Dendritic cell treated with granulocyte-macrophage colony-stimulating factor and Interleukin-4, amounts not matched to agents 40 ng/mL and 50 ng/mL, for 4 days (primary cell): ENCODE measurements around the gene MFSD12.
"Not testable (repeated sequence)": the region's sequence is repeated elsewhere in the genome, so short reads cannot be mapped to it uniquely, and the experiment has no call there.

Experiments used
- H3K27ac Mint-ChIP-seq: one replicate; pipeline ENCODE4 v1.8.0; 2022; ENCODE audit warnings: mild to moderate bottlenecking, mixed read lengths
- H3K27me3 Mint-ChIP-seq: one replicate; pipeline ENCODE4 v1.8.0; 2022; ENCODE audit warnings: mild to moderate bottlenecking, mixed read lengths
- H3K36me3 Mint-ChIP-seq: one replicate; pipeline ENCODE4 v1.8.0; 2022; ENCODE audit warnings: low read depth, mixed read lengths
- H3K4me1 Mint-ChIP-seq: one replicate; pipeline ENCODE4 v1.8.0; 2022; ENCODE audit warnings: low read depth, mixed read lengths
- H3K4me3 Mint-ChIP-seq: one replicate; pipeline ENCODE4 v1.8.0; 2022; ENCODE audit warnings: mild to moderate bottlenecking, moderate library complexity, mixed read lengths
- H3K9me3 Mint-ChIP-seq: one replicate; pipeline ENCODE4 v1.8.0; 2022; ENCODE audit warnings: mixed read lengths
- intact Hi-C: fragments of 100-400 bp; cut with micrococcal nuclease; formaldehyde crosslinking; loops from one replicate; pipeline ENCODE4 v1.15.0; 2022

The MFSD12 gene

DNA sequence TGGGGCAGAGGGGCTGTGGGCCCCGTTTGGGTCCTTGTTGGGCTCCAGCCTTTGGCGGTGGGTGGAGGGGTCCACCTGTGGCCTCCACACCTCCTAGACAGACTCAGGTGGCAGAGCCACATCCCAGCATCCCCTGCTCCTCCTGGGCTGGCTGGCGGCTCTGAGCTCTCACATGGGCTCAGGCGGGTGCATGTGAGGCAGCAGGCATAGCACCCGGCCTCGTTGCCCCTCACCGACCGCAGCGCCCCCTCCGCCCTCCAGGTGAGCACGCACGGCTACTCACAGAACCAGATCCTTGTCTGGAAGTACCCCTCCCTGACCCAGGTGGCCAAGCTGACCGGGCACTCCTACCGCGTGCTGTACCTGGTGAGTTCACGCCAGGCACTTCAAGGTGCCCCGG is 24.4 kb downstream of the MFSD12 start:
- Mint-ChIP-seq H3K4me3 (no peak overlapping the region), H3K36me3 (peaks cover 11% of the 10 kb centered on the region), H3K4me1 (peaks cover 13% of the 10 kb centered on the region), H3K27ac (no peak overlapping the region), H3K9me3 (no peaks in the 10 kb centered on the region), H3K27me3 (no peaks in the 10 kb centered on the region)
- intact Hi-C loops, result no loop called here

DNA sequence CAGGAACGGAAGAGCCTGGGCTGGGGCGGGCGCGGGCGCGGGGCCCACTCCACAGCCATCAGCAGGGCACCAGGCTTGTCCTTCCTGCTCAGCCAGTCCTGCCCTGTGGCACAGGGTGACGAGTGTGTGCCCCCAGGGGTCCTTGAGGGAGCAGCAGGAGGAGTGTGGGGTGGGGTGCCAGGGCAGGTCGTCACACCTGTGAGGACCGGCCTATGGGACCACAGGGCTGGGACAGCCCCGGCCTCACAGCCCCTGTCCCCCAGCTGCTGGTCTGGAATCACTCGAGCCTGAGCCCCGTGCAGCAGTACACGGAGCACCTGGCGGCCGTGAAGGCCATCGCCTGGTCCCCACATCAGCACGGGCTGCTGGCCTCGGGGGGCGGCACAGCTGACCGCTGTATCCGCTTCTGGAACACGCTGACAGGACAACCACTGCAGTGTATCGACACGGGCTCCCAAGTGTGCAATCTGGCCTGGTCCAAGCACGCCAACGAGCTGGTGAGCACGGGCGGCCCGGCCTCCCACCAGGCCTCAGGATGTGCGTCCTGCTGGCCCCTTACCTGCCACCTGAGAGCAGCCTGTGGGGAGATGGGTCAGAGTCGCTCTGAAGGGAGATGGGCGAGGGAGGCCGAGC is 25.1 kb downstream of the MFSD12 start:
- no peaks in the 10 kb centered on the region for H3K27me3 Mint-ChIP-seq
- peaks cover 3% of the 10 kb centered on the region for H3K36me3 Mint-ChIP-seq
- H3K9me3 Mint-ChIP-seq, result no peaks in the 10 kb centered on the region
- peaks cover 6% of the 10 kb centered on the region for H3K4me1 Mint-ChIP-seq
- no peak overlapping the region for H3K27ac Mint-ChIP-seq
- no peak overlapping the region for H3K4me3 Mint-ChIP-seq
- intact Hi-C loops, result no loop called here

DNA sequence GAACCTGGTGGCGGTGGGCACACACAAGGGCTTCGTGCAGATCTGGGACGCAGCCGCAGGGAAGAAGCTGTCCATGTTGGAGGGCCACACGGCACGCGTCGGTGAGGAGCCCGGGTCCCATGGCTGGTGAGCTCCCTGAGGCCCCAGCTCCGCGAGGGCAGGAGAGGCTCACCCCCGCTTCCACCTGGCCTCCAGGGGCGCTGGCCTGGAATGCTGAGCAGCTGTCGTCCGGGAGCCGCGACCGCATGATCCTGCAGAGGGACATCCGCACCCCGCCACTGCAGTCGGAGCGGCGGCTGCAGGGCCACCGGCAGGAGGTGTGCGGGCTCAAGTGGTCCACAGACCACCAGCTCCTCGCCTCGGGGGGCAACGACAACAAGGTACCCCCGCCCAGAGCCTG is 25.7 kb downstream of the MFSD12 start:
- no peak overlapping the region for H3K4me3 Mint-ChIP-seq
- no peaks in the 10 kb centered on the region for H3K36me3 Mint-ChIP-seq
- no peaks in the 10 kb centered on the region for H3K27me3 Mint-ChIP-seq
- H3K4me1 Mint-ChIP-seq, result peaks cover under 1% of the 10 kb centered on the region
- intact Hi-C loops, result no loop called here
- H3K27ac Mint-ChIP-seq, result no peak overlapping the region
- H3K9me3 Mint-ChIP-seq, result no peaks in the 10 kb centered on the region

DNA sequence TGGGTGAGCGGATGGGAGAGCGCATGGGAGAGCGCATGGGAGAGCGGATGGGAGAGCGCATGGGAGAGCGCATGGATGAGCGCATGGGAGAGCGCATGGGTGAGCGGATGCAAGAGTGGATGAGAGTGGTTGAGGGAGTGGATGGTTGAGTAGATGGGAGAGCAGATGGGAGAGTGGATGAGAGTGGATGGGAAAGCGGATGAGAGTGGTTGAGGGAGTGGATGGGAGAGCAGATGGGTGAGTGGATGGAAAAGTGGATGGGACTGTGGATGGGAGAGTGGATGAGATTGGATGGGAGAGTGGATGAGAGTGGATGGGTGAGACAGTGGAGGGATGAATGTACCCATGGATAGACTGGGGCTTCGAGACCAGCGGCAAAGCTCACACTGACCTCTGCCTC is 27.0 kb downstream of the MFSD12 start:
- no peak overlapping the region for H3K4me3 Mint-ChIP-seq
- H3K27me3 Mint-ChIP-seq, result no peaks in the 10 kb centered on the region
- intact Hi-C loops, result no loop called here
- no peak overlapping the region for H3K27ac Mint-ChIP-seq
- no peaks in the 10 kb centered on the region for H3K36me3 Mint-ChIP-seq
- H3K9me3 Mint-ChIP-seq, result no peaks in the 10 kb centered on the region
- H3K4me1 Mint-ChIP-seq, result no peaks in the 10 kb centered on the region

DNA sequence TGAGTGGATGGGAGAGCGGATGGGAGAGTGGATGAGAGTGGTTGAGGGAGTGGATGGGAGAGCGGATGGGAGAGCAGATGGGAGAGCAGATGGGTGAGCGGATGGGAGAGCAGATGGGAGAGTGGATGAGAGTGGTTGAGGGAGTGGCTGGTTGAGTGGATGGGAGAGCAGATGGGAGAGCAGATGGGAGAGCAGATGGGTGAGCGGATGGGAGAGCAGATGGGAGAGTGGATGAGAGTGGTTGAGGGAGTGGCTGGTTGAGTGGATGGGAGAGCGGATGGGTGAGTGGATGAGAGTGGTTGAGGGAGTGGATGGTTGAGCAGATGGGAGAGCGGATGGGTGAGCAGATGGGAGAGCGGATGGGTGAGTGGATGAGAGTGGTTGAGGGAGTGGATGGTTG is 28.1 kb downstream of the MFSD12 start:
- H3K4me3 Mint-ChIP-seq, H3K27ac Mint-ChIP-seq, H3K36me3 Mint-ChIP-seq, H3K9me3 Mint-ChIP-seq, H3K27me3 Mint-ChIP-seq, intact Hi-C loops, H3K4me1 Mint-ChIP-seq: not testable (repeated sequence)

DNA sequence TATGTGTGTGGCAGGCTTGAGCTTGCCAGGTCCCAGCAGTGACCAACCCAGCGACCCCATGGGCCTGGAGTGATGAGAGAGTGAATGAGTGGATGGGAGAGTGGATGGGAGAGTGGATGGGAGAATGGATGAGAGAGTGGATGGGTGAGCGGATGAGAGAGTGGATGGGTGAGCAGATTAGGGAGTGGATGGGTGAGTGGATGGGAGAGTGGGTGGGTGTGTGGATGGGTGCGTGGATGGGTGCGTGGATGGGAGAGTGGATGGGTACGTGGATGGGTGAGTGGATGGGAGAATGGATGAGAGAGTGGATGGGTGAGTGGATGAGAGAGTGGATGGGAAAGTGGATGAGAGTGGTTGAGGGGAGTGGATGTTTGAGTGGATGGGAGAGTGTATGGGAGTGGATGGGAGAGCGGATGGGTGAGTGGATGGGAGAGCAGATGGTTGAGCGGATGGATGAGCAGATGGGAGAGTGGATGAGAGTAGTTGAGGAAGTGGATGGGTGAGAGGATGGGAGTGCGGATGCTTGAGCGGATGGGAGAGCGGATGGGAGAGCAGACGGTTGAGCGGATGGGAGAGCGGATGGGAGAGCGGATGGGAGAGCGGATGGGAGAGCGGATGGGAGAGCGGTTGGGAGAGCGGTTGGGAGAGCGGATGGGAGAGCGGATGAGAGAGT is 28.7 kb downstream of the MFSD12 start:
- no peaks in the 10 kb centered on the region for H3K9me3 Mint-ChIP-seq
- H3K4me3 Mint-ChIP-seq, result no peak overlapping the region
- peaks cover 14% of the 10 kb centered on the region for H3K36me3 Mint-ChIP-seq
- no peaks in the 10 kb centered on the region for H3K27me3 Mint-ChIP-seq
- no peak overlapping the region for H3K27ac Mint-ChIP-seq
- H3K4me1 Mint-ChIP-seq, result no peaks in the 10 kb centered on the region
- intact Hi-C loops, result no loop called here

DNA sequence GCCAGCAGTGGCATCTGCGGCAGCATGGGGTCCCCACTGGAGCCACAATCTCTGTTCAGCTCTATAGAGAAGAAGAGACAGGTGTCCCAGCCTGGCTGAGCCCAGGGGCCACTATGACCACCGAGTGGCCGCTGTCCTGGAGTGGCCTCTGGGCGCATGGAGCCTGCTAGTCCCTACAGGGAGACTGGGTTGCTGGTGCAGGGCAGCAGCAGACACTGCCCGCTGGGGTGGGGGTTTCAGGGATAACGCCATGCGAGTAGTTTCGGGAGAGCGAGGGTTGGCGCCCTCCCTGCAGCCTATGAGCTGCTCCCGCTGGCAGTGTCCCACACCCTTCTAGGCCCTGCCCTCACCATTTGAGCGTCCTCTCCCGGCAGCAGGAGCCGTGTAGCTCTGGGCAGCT is 29.3 kb downstream of the MFSD12 start:
- no peaks in the 10 kb centered on the region for H3K27me3 Mint-ChIP-seq
- no peaks in the 10 kb centered on the region for H3K4me1 Mint-ChIP-seq
- H3K4me3 Mint-ChIP-seq, result no peak overlapping the region
- no peaks in the 10 kb centered on the region for H3K9me3 Mint-ChIP-seq
- no peak overlapping the region for H3K27ac Mint-ChIP-seq
- intact Hi-C loops, result no loop called here
- peaks cover 20% of the 10 kb centered on the region for H3K36me3 Mint-ChIP-seq

DNA sequence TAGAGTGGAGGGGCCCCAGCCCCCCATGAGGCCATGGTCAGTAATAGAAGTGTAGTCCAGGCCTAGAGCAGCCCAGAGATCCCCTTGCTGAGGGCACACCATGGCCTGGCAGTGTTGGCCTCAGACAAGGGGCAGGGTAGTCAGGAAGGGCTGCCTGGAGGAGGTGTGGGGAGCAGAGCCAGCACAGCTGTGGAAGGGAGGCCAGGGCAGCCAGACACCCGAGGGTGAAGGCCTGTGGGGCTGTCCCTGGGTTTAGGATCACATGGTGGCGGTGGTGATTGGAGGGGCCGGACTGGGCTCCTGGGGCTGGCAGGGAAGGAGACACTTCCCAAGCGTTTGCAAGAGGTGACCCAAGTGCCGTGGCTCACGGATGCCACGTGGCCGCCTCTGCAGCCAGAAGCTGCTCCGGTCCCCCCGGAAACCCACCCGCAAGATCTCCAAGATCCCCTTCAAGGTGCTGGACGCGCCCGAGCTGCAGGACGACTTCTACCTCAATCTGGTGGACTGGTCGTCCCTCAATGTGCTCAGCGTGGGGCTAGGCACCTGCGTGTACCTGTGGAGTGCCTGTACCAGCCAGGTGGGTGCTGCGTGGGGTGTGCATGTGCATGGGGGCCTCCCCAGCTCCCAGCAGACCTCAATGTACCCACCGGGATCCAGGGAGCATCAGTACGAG is 30.0 kb downstream of the MFSD12 start:
- intact Hi-C loops, result no loop called here
- H3K27ac Mint-ChIP-seq, result no peak overlapping the region
- H3K36me3 Mint-ChIP-seq, result peaks cover 27% of the 10 kb centered on the region
- H3K4me3 Mint-ChIP-seq, result no peak overlapping the region
- H3K4me1 Mint-ChIP-seq, result no peaks in the 10 kb centered on the region
- no peaks in the 10 kb centered on the region for H3K27me3 Mint-ChIP-seq
- no peaks in the 10 kb centered on the region for H3K9me3 Mint-ChIP-seq

DNA sequence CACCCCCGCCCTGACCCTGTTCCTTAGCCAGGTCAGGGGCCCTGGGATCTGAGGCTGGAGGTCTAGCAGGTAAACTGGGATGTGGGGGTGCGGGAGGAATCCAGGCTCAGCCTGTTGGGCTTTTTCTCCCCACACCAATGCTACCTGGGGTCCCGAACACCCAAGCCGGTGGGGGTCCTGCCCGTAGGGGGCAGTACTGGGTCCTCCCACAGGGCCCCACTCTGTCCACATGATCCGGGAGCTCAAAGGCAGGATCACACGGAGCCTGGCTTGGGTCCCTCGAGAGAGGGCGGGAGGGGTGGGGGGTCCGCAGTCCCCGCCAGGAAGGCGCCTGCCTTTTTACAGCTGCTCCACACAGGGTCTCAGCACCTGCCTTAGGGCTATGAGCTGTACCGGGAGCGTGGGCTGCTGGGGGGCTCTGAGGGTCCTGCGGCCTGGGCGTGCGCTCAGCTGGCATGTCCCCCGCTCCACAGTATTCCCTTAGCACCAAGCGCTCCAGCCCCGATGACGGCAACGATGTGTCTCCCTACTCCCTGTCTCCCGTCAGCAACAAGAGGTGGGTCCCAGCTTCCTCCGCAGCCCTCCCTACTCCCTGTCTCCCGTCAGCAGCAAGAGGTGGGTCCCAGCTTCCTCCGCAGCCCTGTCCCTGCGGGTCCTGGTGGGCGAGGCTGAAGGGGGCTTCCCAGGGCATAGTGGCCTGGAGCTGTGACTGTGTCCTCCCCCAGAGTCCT is 30.7 kb downstream of the MFSD12 start:
- Mint-ChIP-seq H3K36me3 (peaks cover 34% of the 10 kb centered on the region), H3K4me3 (no peak overlapping the region), H3K9me3 (no peaks in the 10 kb centered on the region), H3K27me3 (no peaks in the 10 kb centered on the region), H3K4me1 (no peaks in the 10 kb centered on the region), H3K27ac (no peak overlapping the region)
- intact Hi-C loops, result no loop called here

DNA sequence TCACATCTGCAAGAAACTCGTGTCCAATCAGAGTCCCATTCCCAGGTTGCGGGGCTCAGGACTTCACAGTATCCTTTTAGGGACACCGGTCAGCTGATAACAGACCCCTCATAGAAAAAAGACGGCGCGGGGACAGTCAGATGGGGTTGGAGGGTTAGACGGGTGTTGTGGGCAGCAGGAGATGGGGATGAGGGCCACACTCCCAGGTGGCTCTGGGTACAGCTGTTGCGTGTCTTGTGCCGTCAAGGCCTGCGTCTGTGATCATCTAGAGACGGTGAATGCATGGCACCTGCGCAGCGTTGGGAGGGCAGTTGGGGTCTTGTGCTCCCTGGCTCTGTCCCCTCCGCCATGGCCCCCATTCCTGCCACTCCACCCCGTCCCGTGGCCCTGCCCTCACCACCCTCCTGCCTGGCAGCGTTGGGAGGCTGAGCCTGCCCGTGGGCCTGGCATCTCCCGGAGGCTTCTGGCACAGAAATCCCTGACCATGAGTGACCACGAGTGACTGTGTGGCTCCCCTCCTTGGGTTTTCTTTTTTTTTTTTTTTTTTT is 32.4 kb downstream of the MFSD12 start:
- Mint-ChIP-seq H3K27me3 (no peaks in the 10 kb centered on the region), H3K4me3 (no peak overlapping the region), H3K36me3 (peaks cover 50% of the 10 kb centered on the region), H3K9me3 (no peaks in the 10 kb centered on the region), H3K27ac (no peak overlapping the region), H3K4me1 (peaks cover 12% of the 10 kb centered on the region)
- intact Hi-C loops, result no loop called here

DNA sequence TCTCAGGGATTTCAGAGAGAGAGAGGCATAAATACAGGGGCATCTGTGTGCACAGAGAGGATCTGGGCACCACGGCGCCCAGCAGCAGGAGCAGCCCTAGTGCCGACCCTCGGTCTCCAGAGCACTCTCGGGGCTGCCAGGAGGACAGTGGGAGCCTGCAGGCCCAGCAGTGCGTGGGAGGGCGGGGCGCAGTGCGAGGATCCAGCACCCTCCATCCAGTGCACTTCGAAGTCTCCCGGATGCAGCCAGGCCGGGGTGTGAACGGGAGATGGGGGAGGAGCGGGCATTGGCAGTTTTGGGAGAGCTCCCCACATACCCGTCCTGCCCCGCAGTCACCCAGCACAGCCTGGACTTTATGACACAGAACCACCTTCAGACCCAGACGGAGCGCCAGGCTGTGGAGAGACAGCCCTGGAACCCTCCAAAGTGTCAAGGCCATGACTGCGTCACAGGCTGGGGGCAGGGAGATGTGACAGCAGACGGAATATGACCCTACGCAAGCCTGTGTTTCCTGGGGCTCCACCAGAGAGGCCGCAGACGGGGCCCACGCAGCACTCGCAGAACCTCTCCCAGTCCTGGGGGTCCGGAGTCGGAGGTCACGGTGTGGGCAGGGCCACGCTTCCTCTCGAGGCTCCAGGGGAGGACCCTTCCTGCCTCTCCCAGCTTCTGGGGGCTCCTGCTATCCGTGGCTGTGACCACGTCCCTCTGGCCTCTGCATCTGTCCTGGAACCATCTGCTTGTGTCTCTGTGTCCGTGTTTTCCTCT is 33.1 kb downstream of the MFSD12 start:
- intact Hi-C loops, result no loop called here
- Mint-ChIP-seq H3K27ac (no peak overlapping the region), H3K27me3 (no peaks in the 10 kb centered on the region), H3K9me3 (no peaks in the 10 kb centered on the region), H3K4me3 (no peak overlapping the region), H3K4me1 (peaks cover 16% of the 10 kb centered on the region), H3K36me3 (peaks cover 57% of the 10 kb centered on the region)

DNA sequence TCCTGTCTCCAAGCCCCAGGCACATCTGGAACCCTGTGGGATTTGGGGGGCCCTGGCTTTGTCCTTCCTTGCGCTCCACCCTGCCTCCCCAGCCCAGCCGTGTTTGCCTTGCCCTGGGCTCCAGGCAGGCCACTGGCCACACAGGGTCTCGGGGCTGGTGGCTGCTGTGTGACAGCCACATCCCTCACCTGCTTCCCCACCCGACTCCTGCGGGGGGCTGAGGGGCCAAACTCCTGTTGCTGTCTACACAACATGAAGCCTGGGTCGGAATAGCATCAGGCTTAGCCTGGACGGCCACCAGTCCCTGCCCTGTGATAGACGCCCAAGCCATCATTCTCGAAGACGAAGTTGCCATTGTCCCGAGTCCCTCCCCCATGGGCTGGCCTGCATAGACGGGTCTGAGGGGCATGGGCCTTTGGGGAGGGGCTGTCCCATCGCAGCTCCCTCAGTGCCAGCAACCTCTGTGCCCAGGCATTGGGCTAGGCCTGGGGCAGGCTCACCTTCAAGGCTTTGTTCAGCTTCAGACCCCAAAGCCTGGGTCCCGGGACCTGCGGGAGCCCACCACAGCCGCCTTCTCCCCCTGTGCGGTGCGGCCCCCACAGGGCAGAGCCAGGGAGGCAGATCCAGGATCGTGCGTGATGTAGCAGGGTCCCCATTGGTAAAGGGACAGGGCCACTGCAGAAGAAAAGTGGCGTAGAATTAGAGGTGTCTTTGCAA is 33.9 kb downstream of the MFSD12 start:
- intact Hi-C loops, result no loop called here
- no peak overlapping the region for H3K4me3 Mint-ChIP-seq

More for the DNA sequence above, 33.9 kb downstream of the MFSD12 start:
- no peaks in the 10 kb centered on the region for H3K27me3 Mint-ChIP-seq
- peaks cover 16% of the 10 kb centered on the region for H3K4me1 Mint-ChIP-seq
- H3K36me3 Mint-ChIP-seq, result peaks cover 65% of the 10 kb centered on the region
- no peak overlapping the region for H3K27ac Mint-ChIP-seq
- H3K9me3 Mint-ChIP-seq, result no peaks in the 10 kb centered on the region
